ENCODE data around the gene ZNF592.

ZNF592 gene

GRCh38 chr15:84818261-84819131, 70.1 kb downstream of the ZNF592 start:
- H3K27ac ChIP-seq, result peak overlapping the region; percentile 73

GRCh38 chr15:84819291-84819768, 70.9 kb downstream of the ZNF592 start:
- TF ChIP-seq ZFX (IDR thresholded peaks at IDR 0.05; ENCODE audit: borderline replicate concordance) (no peak), CTCF (IDR thresholded peaks at IDR 0.05) (no peak)
- H3K27ac ChIP-seq, result peak overlapping the region; percentile 73

More at GRCh38 chr15:84818261-84819131, 70.1 kb downstream of the ZNF592 start:
- TF ChIP-seq CTCF (IDR thresholded peaks at IDR 0.05), result no peak
- no peak for TF ChIP-seq ZFX (IDR thresholded peaks at IDR 0.05; ENCODE audit: borderline replicate concordance)

DNA sequence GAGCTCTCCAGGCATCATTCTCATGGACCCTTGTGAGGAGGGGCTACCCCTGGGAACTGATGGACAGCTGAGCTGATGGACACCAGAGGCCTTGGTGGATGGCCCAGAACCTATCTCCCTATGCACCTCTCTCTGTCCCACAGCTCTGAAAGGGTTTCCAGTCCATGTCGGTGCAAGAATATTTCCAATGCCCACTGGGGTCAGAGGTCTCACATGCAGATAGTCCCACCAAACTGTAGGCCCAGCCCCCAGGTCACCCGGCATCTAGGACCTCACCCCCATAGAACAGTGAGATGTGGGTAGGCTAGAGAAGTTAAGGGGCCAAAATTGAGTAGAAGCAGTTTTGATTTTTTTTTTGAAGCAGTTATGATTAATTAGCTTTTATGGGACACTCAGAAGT, 71.4 kb downstream of the ZNF592 start:
- H3K27ac ChIP-seq, result peak overlapping the region; percentile 73; the same call in 1 of the 2 replicates
- TF ChIP-seq ZFX (IDR thresholded peaks at IDR 0.05; ENCODE audit: borderline replicate concordance) (no peak), CTCF (IDR thresholded peaks at IDR 0.05) (no peak)

- no peak overlapping the region for H3K27ac ChIP-seq
- TF ChIP-seq ZFX (IDR thresholded peaks at IDR 0.05; ENCODE audit: borderline replicate concordance) (no peak), CTCF (IDR thresholded peaks at IDR 0.05) (no peak)
These were observed 73.2 kb downstream of the ZNF592 start for GRCh38 chr15:84821501-84822021.

- TF ChIP-seq ZFX (IDR thresholded peaks at IDR 0.05; ENCODE audit: borderline replicate concordance), result no peak
- TF ChIP-seq CTCF (IDR thresholded peaks at IDR 0.05), result no peak
- H3K27ac ChIP-seq, result no peak overlapping the region
These were observed 74.4 kb downstream of the ZNF592 start for GRCh38 chr15:84822653-84823281.

- TF ChIP-seq ZFX (IDR thresholded peaks at IDR 0.05; ENCODE audit: borderline replicate concordance) (no peak), CTCF (IDR thresholded peaks at IDR 0.05) (no peak)
These were observed 75.0 kb downstream of the ZNF592 start for GRCh38 chr15:84823282-84823878.

More at GRCh38 chr15:84823282-84823878, 75.0 kb downstream of the ZNF592 start:
- H3K27ac ChIP-seq, result no peak overlapping the region
